Mammary microvascular endothelial cell (primary cell): Measurements from ENCODE around the gene DERL2. TPM values are rescaled to one million over a fixed set of nuclear protein-coding genes. Genes with fewer than 3 reads are reported as not detected.

Experiments used
- total RNA-seq: library from RNA; depleted of rRNA; stranded (reverse); fragments of >200 nt; gene quantifications from 2 replicates; pipeline ENCODE4 v1.2.3, GENCODE V29; 2015

Gene DERL2
- total RNA-seq = 31.4 and 38.2 TPM in 2 replicates

GRCh38 chr17:5485270-5486205 lies at the start of gene DERL2:
DERL2 (minus strand) TSS chr17:5486178; CDS start chr17:5486161, 17 bp downstream.

GRCh38 chr17:5486206-5487124 lies 487 bp upstream of the DERL2 start, which contains the start of gene MIS12:
MIS12 (plus strand) TSS chr17:5486566; CDS start chr17:5488863, 2,297 bp downstream.

GRCh38 chr17:5438716-5439445 lies 47.1 kb downstream of the DERL2 start, which contains the start of gene C1QBP:
C1QBP (minus strand) TSS chr17:5439155; CDS start chr17:5439073, 82 bp downstream.

Other genes starting within 250 kb of the DERL2 start
- 27.6 and 31.8 TPM in 2 replicates for gene RABEP1, start 203.9 kb downstream of the DERL2 start, total RNA-seq
- 92.7 and 101 TPM in 2 replicates for gene NUP88, start 66.5 kb downstream of the DERL2 start, total RNA-seq
- 30.5 and 40.4 TPM in 2 replicates for gene RPAIN, start 66.0 kb downstream of the DERL2 start, total RNA-seq
- 332 and 380 TPM in 2 replicates for gene C1QBP, start 47.0 kb downstream of the DERL2 start, total RNA-seq
- 10.1 and 10.2 TPM in 2 replicates for gene DHX33, start 17.2 kb downstream of the DERL2 start, total RNA-seq
- gene MIS12, start 388 bp upstream of the DERL2 start, total RNA-seq = 13.4 and 20.3 TPM in 2 replicates
- gene NLRP1, start 98.3 kb upstream of the DERL2 start, total RNA-seq = 20.1 and 22.4 TPM in 2 replicates